ENCODE measurements around the gene SLC7A10. TPM values are rescaled to one million over a fixed set of nuclear protein-coding genes. Genes with fewer than 3 reads are reported as not detected.

SLC7A10 gene
- total RNA-seq, 1 experiment from 2014 or later, result 1.1 TPM

GRCh38 chr19:33267706-33268105 lies 42.1 kb upstream of the SLC7A10 start:
- TF ChIP-seq SIN3A (IDR thresholded peaks at IDR 0.05; ENCODE audit: borderline replicate concordance, insufficient read depth, low read depth, low read length), result no peak
- TF ChIP-seq CTCF (IDR thresholded peaks at IDR 0.05), result no peak
- TF ChIP-seq TCF7L2 (IDR thresholded peaks at IDR 0.05; ENCODE audit: low read depth, low read length), result no peak
- TF ChIP-seq REST (IDR thresholded peaks at IDR 0.05; ENCODE audit: insufficient read depth in 1 of 2, low read depth in 2 of 2, low read length in 1 of 2), result no peak
- TF ChIP-seq POLR2AphosphoS5 (IDR thresholded peaks at IDR 0.05; ENCODE audit: low read depth, low read length), result no peak
- ChIA-PET CTCF (no interaction called here), POLR2A (no interaction called here)
- Histone ChIP-seq H3K9me3 (ENCODE audit: control insufficient read depth, insufficient read depth, low read depth, low read length) (no peaks in the 10 kb centered on the region), H3K36me3 (ENCODE audit: control insufficient read depth, insufficient read depth, low read length) (no peaks in the 10 kb centered on the region), H3K27me3 (ENCODE audit: control insufficient read depth, insufficient read depth, low read length) (no peaks in the 10 kb centered on the region), H3K4me1 (ENCODE audit: control insufficient read depth, insufficient read depth, low read length) (no peaks in the 10 kb centered on the region), H3K4me3 (ENCODE audit: low read depth in 2 of 2, low read length in 2 of 2) (no peak overlapping the region), H3K27ac (ENCODE audit: low read length) (no peak overlapping the region)
- intact Hi-C loops (cut with micrococcal nuclease; ENCODE audit: unreplicated experiment), result no loop called here
- no peak for ATAC-seq
- no TSS peak for BruUV-seq (replicated peaks)
- in situ Hi-C loops (cut with HindIII; ENCODE audit: low pct_unique_long_range_greater_than_20kb, low sequenced_read_pairs), result no loop called here
- DNase-seq (ENCODE audit: low read depth, low spot score), result no peak

- DNase-seq (ENCODE audit: low read depth, low spot score) (no peak), ATAC-seq (no peak)
- BruUV-seq (replicated peaks), result no TSS peak
- Histone ChIP-seq H3K36me3 (ENCODE audit: control insufficient read depth, insufficient read depth, low read length) (no peaks in the 10 kb centered on the region), H3K4me3 (ENCODE audit: low read depth in 2 of 2, low read length in 2 of 2) (no peak overlapping the region), H3K27ac (ENCODE audit: low read length) (no peak overlapping the region), H3K9me3 (ENCODE audit: control insufficient read depth, insufficient read depth, low read depth, low read length) (no peaks in the 10 kb centered on the region), H3K27me3 (ENCODE audit: control insufficient read depth, insufficient read depth, low read length) (no peaks in the 10 kb centered on the region), H3K4me1 (ENCODE audit: control insufficient read depth, insufficient read depth, low read length) (no peaks in the 10 kb centered on the region)
- TF ChIP-seq TCF7L2 (IDR thresholded peaks at IDR 0.05; ENCODE audit: low read depth, low read length) (no peak), REST (IDR thresholded peaks at IDR 0.05; ENCODE audit: insufficient read depth in 1 of 2, low read depth in 2 of 2, low read length in 1 of 2) (no peak), SIN3A (IDR thresholded peaks at IDR 0.05; ENCODE audit: borderline replicate concordance, insufficient read depth, low read depth, low read length) (no peak)
- CTCF ChIA-PET, result no interaction called here
- in situ Hi-C loops (cut with HindIII; ENCODE audit: low pct_unique_long_range_greater_than_20kb, low sequenced_read_pairs) (no loop called here), intact Hi-C loops (cut with micrococcal nuclease; ENCODE audit: unreplicated experiment) (no loop called here)
- POLR2A ChIA-PET, result no interaction called here
Measured at GRCh38 chr19:33266974-33267484, 41.4 kb upstream of the SLC7A10 start.

Data from Panc1 (cell line).